ENCODE results near the gene GEMIN2.

- TF ChIP-seq CTCF (IDR thresholded peaks at IDR 0.05) (no peak), POLR2A (IDR thresholded peaks at IDR 0.05) (no peak)
Measured at GRCh38 chr14:39158222-39158858, 44.2 kb downstream of the GEMIN2 start.

Measured in breast epithelium (tissue), 3 donors.